ENCODE results near the gene SIPA1.

The SIPA1 gene, protein sequence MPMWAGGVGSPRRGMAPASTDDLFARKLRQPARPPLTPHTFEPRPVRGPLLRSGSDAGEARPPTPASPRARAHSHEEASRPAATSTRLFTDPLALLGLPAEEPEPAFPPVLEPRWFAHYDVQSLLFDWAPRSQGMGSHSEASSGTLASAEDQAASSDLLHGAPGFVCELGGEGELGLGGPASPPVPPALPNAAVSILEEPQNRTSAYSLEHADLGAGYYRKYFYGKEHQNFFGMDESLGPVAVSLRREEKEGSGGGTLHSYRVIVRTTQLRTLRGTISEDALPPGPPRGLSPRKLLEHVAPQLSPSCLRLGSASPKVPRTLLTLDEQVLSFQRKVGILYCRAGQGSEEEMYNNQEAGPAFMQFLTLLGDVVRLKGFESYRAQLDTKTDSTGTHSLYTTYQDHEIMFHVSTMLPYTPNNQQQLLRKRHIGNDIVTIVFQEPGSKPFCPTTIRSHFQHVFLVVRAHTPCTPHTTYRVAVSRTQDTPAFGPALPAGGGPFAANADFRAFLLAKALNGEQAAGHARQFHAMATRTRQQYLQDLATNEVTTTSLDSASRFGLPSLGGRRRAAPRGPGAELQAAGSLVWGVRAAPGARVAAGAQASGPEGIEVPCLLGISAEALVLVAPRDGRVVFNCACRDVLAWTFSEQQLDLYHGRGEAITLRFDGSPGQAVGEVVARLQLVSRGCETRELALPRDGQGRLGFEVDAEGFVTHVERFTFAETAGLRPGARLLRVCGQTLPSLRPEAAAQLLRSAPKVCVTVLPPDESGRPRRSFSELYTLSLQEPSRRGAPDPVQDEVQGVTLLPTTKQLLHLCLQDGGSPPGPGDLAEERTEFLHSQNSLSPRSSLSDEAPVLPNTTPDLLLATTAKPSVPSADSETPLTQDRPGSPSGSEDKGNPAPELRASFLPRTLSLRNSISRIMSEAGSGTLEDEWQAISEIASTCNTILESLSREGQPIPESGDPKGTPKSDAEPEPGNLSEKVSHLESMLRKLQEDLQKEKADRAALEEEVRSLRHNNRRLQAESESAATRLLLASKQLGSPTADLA

DNA sequence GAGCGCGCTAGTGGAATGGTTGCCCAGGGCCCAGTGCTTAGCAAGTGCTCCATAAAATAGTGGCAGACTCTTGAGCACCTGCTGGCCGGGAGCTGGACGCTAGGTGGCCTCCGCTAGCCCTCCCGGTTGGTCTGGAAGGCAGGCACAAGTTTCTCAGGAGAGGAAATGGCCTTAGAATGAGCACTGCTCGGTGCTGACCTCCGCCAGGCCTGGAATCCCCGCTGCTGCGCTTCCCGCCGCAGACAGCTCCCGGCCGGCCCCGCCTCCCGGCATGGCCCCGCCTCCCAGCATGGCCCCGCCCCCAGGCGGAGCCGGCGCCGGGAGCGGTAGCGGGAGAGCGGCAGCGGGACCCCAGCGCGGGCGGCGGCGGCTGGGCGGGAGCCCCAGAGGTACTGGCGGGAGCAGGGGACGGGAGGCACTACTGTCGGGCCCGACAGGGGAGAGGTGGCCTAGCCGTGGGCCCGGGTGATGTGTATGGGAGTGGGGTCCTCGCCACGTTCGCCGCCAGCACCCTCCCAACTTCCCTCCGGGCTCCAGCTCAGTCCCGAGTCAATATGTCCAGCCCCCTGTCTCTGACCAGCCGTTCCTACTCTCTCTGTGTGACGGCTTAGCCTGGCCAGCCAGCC lies at the start of gene SIPA1:
TSS of gene SIPA1 (plus strand) at position 308 of the 626 bp plus-strand sequence. CDS start 2,821 bp downstream, outside the sequence.
- peak; percentile 83 for DNase-seq

- no peak for DNase-seq
Observed at GRCh38 chr11:65588199-65589054, 49.5 kb upstream of the SIPA1 start.

- no peak for DNase-seq
Observed at GRCh38 chr11:65589444-65590239, 48.3 kb upstream of the SIPA1 start.

DNA sequence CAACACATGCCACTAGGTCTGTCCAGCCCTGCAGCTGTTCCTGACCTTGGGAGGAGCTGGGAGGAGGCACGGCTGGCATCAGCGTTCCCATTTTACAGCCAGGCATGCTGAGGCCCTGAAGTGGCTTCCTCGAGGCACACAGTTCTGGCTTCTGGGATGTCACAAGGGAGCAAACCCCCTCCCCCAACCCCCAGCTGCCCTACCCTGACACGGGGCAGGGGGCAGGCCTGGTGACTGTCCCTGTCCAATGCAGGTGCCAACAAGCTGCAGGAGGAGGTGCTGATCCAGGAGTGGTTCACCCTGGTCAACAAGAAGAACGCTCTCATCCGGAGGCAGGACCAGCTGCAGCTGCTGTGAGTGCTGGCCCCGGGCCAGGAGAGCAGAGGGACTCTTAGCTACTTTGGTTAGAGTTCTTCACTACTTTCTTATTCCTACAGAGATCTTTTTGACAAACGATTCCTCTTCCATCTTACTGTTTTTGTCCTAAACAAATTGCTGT lies 47.6 kb upstream of the SIPA1 start:
- DNase-seq: no peak

GRCh38 chr11:65591939-65592857 lies 45.7 kb upstream of the SIPA1 start:
- peak; percentile 81 for DNase-seq

DNA sequence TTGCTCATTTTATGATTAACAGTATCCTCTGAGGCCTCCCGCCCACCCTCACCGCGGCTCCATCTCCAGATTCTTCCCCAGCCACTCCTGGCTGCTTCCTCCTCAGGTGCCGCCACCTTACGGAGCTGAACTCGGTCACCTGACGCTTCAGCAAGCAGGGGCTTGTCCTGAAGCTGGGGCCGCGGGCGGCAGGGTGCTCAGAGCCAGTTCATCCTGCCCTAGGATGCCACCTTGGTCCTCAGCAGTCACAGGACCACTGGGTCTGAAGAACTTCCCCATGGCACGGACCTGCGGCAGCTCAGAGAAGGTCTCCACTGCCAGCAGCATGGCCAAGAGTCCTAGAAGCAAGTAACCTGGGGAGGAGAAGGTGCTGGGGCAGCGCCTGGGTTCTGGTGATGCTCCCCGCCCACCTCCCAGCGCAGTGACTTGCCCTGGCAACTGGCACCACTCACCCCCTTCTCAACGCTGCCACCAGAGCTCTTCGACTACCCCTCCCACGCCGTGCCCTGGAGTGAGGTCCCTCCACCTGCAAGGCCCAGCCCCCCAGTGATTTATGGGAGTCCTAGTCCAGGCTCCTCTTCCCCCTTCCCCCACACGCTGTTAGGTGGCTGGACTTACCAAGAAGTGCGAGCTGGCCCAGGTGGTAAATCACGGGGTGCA lies 44.9 kb upstream of the SIPA1 start:
- no peak for DNase-seq

DNA sequence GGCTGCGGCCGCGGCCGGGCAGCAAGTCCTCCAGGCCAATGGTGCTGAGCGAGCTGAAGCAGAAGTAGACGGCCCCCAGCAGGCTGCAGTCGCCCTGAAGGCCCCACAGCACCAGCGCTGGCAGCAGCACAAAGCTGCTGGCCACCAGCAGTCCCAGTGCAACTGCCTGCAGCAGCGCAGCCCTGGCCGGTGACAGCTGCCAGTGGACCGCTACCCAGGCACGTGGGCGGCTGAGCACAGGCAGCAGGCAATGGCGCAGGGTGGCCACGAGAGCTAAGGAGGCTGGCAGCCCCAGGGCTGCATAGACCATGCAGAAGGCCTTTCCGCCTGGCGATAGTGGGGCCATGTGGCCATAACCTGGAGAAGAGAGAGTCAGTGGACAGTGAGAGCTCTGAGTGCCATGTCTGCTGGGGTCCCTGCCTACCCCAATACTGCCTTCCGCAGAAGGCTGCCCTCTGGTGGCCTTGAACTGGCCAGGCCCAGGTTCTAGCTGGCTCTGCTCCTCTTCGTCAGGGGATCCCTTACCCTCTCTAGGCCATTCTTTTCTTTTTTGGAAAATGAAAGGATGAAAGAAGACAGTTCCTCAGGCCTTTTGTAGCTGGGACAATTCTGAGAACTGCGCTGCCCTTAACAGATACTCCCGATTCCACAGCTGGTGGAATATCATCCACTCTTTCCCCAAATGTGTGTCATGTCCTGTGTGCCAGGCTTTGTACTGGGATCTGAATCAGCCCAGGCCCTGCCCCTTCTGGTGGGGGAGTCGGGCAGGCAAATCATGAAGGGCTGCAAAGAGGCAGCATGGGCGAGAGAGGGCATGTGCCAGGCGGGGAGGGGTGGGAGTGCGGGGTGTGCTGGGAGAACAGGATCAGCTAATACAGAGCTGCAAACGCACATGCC lies 44.1 kb upstream of the SIPA1 start:
- no peak for DNase-seq

DNA sequence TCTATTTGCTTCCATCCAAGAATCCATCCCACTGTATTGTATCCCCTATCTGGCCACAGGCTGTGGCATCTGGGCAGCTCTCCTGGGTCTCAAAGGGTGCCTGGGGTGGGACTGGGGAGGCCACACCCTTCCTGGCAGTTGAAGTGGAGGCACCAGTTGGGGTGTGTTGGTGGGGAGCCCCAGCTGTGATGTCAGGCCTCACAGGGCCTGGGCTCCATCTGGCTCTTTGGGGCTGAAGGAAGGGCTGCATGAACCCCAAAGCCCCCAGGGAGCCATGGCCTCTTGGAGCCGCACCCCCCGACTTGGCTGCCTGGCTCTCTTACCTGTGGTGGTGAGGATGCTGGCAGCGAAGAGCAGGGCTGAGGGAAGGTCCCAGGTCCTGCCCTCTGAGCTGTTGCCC lies 42.8 kb upstream of the SIPA1 start:
- DNase-seq: no peak

GRCh38 chr11:65595543-65596281 lies 42.2 kb upstream of the SIPA1 start, which contains the start of gene KCNK7:
TSS of gene KCNK7 (minus strand) at chr11:65595800. CDS start at chr11:65595772, 28 bp downstream.
- DNase-seq: no peak

- no peak for DNase-seq
Observed at GRCh38 chr11:65596520-65596919, 41.4 kb upstream of the SIPA1 start.

- DNase-seq: no peak
Observed at GRCh38 chr11:65598258-65598699, 39.6 kb upstream of the SIPA1 start.

DNA sequence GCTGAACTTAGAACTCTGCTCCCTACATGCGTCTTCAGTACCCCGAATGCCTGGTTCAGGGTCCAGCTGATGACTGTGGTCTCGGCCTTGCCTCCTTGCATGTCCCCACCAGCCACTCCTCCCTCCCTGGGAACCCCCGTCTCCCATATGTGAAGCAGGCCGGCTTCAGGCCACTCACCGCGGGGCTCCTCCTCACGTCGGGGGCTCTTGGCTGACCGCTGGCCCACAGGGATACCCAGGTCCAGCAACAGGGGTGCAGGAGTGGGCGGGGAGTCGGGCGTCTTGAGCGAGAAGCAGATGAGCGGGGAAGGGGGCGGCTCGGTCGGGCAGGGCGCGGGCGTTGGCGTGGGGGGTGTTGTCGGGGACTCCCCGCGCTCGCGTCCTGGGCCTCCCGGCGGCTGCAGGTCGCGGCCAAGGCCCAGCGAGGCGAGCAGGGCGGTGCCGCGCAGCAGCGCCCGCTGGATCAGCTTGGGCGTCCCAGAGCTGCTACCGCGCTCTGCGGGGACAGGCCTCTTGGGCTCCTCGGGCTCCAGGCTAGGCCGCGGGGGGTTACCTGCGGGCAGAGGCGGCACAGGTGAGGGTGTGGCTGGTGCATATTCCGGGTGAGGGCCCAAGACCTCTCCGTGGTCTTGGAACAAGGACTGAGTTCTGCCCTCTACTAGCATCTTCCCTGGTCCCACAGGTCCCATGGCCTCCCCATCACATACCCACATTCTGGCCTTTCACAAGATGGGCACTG lies 38.5 kb upstream of the SIPA1 start:
- DNase-seq: no peak

DNA sequence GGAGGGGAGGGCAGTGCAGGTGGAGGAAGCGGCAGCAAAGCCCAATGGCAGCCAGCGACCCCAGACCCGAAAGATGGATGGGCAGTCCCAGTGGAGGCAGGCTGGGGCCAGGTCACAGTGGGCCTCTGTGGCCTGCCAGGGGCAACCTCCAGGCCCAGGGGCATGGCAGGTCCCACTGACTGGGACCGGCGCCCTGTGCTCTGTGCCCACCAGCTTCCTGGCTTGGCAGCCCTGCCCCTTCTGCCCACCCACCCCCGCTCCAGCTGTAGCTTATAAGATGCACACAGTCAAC lies 38.0 kb upstream of the SIPA1 start:
- DNase-seq: no peak

- no peak for DNase-seq
Observed at GRCh38 chr11:65604258-65604657, 33.6 kb upstream of the SIPA1 start.

DNA sequence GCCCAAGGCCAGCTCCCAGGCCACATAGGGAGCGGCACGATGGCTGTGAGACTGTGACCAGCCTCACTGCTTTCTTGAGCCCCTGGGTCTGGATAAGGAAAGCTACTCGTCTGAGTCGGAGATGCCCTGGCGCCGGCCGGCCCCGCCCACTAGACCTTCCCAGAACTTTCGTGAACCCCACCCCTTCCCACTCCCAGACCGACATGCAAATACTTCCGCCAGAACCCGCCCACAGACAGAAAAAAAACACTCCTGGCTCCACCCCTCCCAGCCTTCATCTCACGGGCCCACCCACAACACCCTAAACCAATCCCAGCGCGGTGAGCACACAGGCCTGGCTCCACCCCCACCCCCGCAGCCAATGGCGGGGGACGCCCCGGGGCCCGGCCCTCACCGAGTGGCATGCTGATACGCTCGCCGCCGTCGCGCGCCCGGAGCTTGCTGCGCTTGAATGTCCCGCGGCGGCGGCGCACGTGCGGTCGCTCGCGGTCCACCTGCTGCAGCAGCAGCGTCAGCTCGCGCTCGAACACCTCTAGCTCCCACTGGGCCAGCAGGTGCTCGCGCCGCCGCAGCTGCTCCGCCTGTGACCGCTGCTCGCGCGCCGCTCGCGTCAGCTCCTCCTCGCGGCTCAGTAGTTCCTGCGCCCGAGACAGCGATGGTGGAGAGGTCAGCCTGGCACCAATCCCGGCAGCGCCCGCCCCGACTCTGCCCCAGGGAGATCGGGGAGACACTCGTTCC lies 30.9 kb upstream of the SIPA1 start:
- peak; percentile 96 for DNase-seq

Data from retina (tissue), 1 donor.